ENCODE measurements around the gene ATP6V0D1. TPM values are rescaled to one million over a fixed set of nuclear protein-coding genes. Genes with fewer than 3 reads are reported as not detected.

ATP6V0D1 gene
- total RNA-seq, 1 experiment from 2014 or later = 76.6 TPM

DNA sequence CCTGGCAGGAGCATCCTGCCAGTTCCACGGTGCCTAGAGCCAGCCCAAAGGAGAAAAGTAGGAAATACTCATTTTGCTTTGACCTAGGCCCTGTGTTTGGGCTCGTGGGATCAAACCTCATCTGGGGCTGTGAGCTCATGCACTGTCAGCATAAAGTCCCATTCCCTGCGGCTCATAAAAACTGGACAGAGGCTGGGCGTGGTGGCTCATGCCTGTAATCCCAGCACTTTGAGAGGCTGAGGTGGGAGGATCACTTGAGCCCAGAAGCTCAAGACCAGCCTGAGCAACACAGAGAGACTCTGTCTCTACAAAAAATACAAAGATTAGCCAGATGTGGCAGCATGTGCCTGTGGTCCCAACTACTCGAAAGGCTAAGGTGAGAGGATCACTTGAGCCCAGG, 17.9 kb downstream of the ATP6V0D1 start:
- CTCF ChIA-PET = no interaction called here
- Histone ChIP-seq H3K9ac (ENCODE audit: low read length) (no peak overlapping the region), H3K4me2 (ENCODE audit: low read length) (no peak overlapping the region), H3K4me1 (ENCODE audit: insufficient read depth, low read length) (peaks cover 5% of the 10 kb centered on the region), H3K4me3 (ENCODE audit: low read length) (no peak overlapping the region), H4K20me1 (ENCODE audit: low read length) (peaks cover 6% of the 10 kb centered on the region; the same call in 1 of the 2 replicates), H3K9me3 (ENCODE audit: low read length) (no peaks in the 10 kb centered on the region), H3K27ac (ENCODE audit: low read length) (no peak overlapping the region), H3K27me3 (ENCODE audit: low read length) (no peaks in the 10 kb centered on the region), H2AFZ (ENCODE audit: low read length) (no peak overlapping the region), H3K9me2 (replicated peaks; ENCODE audit: low read length) (no peaks in the 10 kb centered on the region), H3K36me3 (ENCODE audit: low read depth, low read length) (no peaks in the 10 kb centered on the region), H3F3A (ENCODE audit: low read length, unreplicated experiment) (no peaks in the 10 kb centered on the region), H3K79me2 (ENCODE audit: low read length) (peaks cover 27% of the 10 kb centered on the region)
- TF ChIP-seq, protein P1, sequence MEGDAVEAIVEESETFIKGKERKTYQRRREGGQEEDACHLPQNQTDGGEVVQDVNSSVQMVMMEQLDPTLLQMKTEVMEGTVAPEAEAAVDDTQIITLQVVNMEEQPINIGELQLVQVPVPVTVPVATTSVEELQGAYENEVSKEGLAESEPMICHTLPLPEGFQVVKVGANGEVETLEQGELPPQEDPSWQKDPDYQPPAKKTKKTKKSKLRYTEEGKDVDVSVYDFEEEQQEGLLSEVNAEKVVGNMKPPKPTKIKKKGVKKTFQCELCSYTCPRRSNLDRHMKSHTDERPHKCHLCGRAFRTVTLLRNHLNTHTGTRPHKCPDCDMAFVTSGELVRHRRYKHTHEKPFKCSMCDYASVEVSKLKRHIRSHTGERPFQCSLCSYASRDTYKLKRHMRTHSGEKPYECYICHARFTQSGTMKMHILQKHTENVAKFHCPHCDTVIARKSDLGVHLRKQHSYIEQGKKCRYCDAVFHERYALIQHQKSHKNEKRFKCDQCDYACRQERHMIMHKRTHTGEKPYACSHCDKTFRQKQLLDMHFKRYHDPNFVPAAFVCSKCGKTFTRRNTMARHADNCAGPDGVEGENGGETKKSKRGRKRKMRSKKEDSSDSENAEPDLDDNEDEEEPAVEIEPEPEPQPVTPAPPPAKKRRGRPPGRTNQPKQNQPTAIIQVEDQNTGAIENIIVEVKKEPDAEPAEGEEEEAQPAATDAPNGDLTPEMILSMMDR (conservative IDR thresholded peaks at IDR 0.05; ENCODE audit: low read depth, low read length) = no peak
- TF ChIP-seq EZH2 (IDR thresholded peaks at IDR 0.05; ENCODE audit: low read length, unreplicated experiment) = no peak
- no peak for TF ChIP-seq EZH2phosphoT487 (IDR thresholded peaks at IDR 0.05; ENCODE audit: borderline replicate concordance, low read length)
- 0 out of 2 replicates have a peak, but pooled peaks have one; percentile 17 for ATAC-seq
- no TSS peak for BruUV-seq (replicated peaks)
- DNase-seq = no peak
- intact Hi-C loops (cut with micrococcal nuclease) = no loop called here
- POLR2A ChIA-PET (ENCODE audit: unreplicated experiment) = no interaction called here

DNA sequence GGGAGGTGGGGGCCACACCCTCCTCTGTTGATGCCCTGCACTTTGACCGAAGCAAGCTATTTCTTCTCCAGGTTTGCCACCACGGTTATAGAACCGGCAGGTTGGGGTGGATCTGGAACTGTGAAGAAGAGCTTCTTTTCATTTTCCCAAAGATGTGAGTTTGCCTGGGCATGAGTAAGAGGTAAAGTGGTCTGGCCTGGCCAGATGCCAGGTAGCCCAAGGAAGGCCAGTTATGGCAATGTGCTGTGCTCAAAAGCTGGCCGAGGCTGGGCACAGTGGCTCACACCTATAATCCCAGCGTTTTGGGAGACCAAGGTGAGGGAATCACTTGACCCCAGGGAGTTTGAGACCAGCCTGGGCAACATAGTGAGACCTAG, 18.7 kb downstream of the ATP6V0D1 start:
- CTCF ChIA-PET = no interaction called here
- peaks cover 5% of the 10 kb centered on the region for H3K4me1 ChIP-seq (ENCODE audit: insufficient read depth, low read length)
- intact Hi-C loops (cut with micrococcal nuclease) = no loop called here
- no peaks in the 10 kb centered on the region for H3K9me2 ChIP-seq (replicated peaks; ENCODE audit: low read length)
- POLR2A ChIA-PET (ENCODE audit: unreplicated experiment) = no interaction called here
- TF ChIP-seq EZH2 (IDR thresholded peaks at IDR 0.05; ENCODE audit: low read length, unreplicated experiment) = no peak
- TF ChIP-seq, protein P1 (conservative IDR thresholded peaks at IDR 0.05; ENCODE audit: low read depth, low read length) = no peak
- TF ChIP-seq EZH2phosphoT487 (IDR thresholded peaks at IDR 0.05; ENCODE audit: borderline replicate concordance, low read length) = no peak
- H3K9ac ChIP-seq (ENCODE audit: low read length) = no peak overlapping the region
- no peaks in the 10 kb centered on the region for H3K36me3 ChIP-seq (ENCODE audit: low read depth, low read length)
- ATAC-seq (no peak), DNase-seq (no peak)
- H3K27ac ChIP-seq (ENCODE audit: low read length) = no peak overlapping the region
- no peak overlapping the region for H2AFZ ChIP-seq (ENCODE audit: low read length)
- BruUV-seq (replicated peaks) = no TSS peak
- H4K20me1 ChIP-seq (ENCODE audit: low read length) = peaks cover 6% of the 10 kb centered on the region; the same call in 1 of the 2 replicates
- no peaks in the 10 kb centered on the region for H3K9me3 ChIP-seq (ENCODE audit: low read length)
- H3K4me3 ChIP-seq (ENCODE audit: low read length) = no peak overlapping the region
- peaks cover 27% of the 10 kb centered on the region for H3K79me2 ChIP-seq (ENCODE audit: low read length)
- no peak overlapping the region for H3K4me2 ChIP-seq (ENCODE audit: low read length)
- no peaks in the 10 kb centered on the region for H3K27me3 ChIP-seq (ENCODE audit: low read length)
- no peaks in the 10 kb centered on the region for H3F3A ChIP-seq (ENCODE audit: low read length, unreplicated experiment)

DNA sequence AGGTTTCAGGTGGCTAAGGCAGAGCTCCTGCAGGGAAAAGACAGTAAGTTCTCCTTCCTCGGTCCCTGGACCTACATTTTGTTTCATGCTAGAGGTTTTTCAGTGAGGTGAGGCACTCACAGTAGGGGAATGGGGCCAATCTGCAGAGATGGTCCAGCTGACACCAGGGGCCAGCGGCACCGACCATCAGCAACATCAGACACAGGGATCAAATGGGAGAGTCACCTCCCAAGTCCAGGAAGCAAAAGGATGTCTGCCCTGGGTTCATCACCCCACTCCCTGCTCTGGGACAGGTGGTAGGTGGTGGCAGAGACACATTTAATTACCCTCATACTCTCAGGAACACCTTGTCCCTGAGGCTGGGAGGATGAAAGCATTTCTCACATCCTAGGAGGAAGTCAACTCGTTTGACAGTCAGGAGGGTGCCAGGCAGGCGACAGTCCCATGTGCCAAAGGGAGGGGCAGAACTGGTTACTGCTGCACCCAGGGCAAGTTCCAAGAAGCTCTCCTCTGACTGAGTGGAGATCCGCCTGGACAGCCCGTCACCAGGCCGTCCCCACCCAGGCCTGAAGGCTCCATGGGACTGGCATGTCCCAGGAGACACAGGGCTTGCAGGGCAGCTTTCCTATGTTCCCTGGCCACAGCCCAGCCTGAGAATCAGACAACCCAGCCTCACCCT, 19.2 kb downstream of the ATP6V0D1 start:
- TF ChIP-seq EZH2phosphoT487 (IDR thresholded peaks at IDR 0.05; ENCODE audit: borderline replicate concordance, low read length) (no peak), EZH2 (IDR thresholded peaks at IDR 0.05; ENCODE audit: low read length, unreplicated experiment) (no peak)
- TF ChIP-seq, protein P1 (conservative IDR thresholded peaks at IDR 0.05; ENCODE audit: low read depth, low read length) = no peak
- POLR2A ChIA-PET (ENCODE audit: unreplicated experiment) = no interaction called here
- Histone ChIP-seq H3K27me3 (ENCODE audit: low read length) (no peaks in the 10 kb centered on the region), H3K9me2 (replicated peaks; ENCODE audit: low read length) (no peaks in the 10 kb centered on the region), H3K79me2 (ENCODE audit: low read length) (peaks cover 27% of the 10 kb centered on the region), H3K4me2 (ENCODE audit: low read length) (no peak overlapping the region), H2AFZ (ENCODE audit: low read length) (no peak overlapping the region), H3K36me3 (ENCODE audit: low read depth, low read length) (no peaks in the 10 kb centered on the region), H4K20me1 (ENCODE audit: low read length) (peaks cover 6% of the 10 kb centered on the region; the same call in 1 of the 2 replicates), H3K4me3 (ENCODE audit: low read length) (no peak overlapping the region), H3K4me1 (ENCODE audit: insufficient read depth, low read length) (peaks cover 5% of the 10 kb centered on the region), H3F3A (ENCODE audit: low read length, unreplicated experiment) (no peaks in the 10 kb centered on the region), H3K27ac (ENCODE audit: low read length) (no peak overlapping the region), H3K9ac (ENCODE audit: low read length) (no peak overlapping the region), H3K9me3 (ENCODE audit: low read length) (no peaks in the 10 kb centered on the region)
- intact Hi-C loops (cut with micrococcal nuclease) = no loop called here
- no peak for DNase-seq
- CTCF ChIA-PET = no interaction called here
- no peak for ATAC-seq
- BruUV-seq (replicated peaks) = no TSS peak

All from PC-3 (cell line).